A549 (cell line): ENCODE results near the gene PAM16. TPM values are rescaled to one million over a fixed set of nuclear protein-coding genes. Genes with fewer than 3 reads are reported as not detected.
A peak's percentile ranks its signal among the peaks of the same experiment; 100 is the strongest.

Experiments used
- ATAC-seq, 2 experiments: fragments of 200-7000 bp in 1 of 2; fragments of >200 bp in 1 of 2; cut with Nextera tagmentation in 1 of 2; cut with Tn5 transposase in 1 of 2; 3 replicates each; pipeline versions ENCODE4 v1.8.0 to v1.9.1; 2018 to 2020; ENCODE audit warnings: mild to moderate bottlenecking in 1 of 2, moderate library complexity in 1 of 2
- CTCF ChIA-PET: fragments of 300-600 bp; sonication (Branson Sonifier 250); formaldehyde crosslinking; extraction: SDS; loops from one replicate; lab custom pipeline; 2021; ENCODE audit warnings: antibody characterized with exemption, inconsistent platforms; lab: Yijun Ruan, JAX
- POLR2A ChIA-PET: fragments of 350-600 bp; formaldehyde crosslinking; extraction: SDS; loops from one replicate; lab custom pipeline; 2021; ENCODE audit warnings: antibody characterized with exemption, inconsistent platforms; lab: Yijun Ruan, JAX
- DNase-seq, 2 experiments: peaks; one replicate each; pipeline versions ENCODE4 v3.0.0 to v3.0.0-alpha.2; 2011 to 2016; ENCODE audit warnings: low read depth in 1 of 2, low spot score in 1 of 2
- FAIRE-seq: peaks from 2 replicates; lab custom pipeline; 2011; peaks lifted over from hg19 to GRCh38; lab: Jason Lieb, UNC
- H3K27ac ChIP-seq, 2 experiments: fragments of >200 bp; sonication (Bioruptor Twin); formaldehyde crosslinking; 3 replicates each; pipeline ENCODE4 v1.5.1; 2016 to 2017
- H3K4me1 ChIP-seq: fragments of >200 bp; sonication (Bioruptor Twin); formaldehyde crosslinking; 3 replicates; pipeline ENCODE4 v1.6.1; 2016
- H3K4me2 ChIP-seq: fragments of >200 bp; sonication (Bioruptor Twin); formaldehyde crosslinking; 3 replicates; pipeline ENCODE4 v1.6.1; 2016
- H3K4me3 ChIP-seq: fragments of >200 bp; sonication (Bioruptor Twin); formaldehyde crosslinking; 3 replicates; pipeline ENCODE4 v1.5.1; 2016
- H3K9me3 ChIP-seq: fragments of >200 bp; sonication (Bioruptor Twin); formaldehyde crosslinking; 3 replicates; pipeline ENCODE4 v1.6.1; 2016
- BHLHE40 ChIP-seq: IDR thresholded peaks from 2 replicates; pipeline ENCODE4 v1.6.1; 2012; ENCODE audit warnings: low read depth, low read length, inconsistent platforms
- CBX2 ChIP-seq: fragments of 200-600 bp; sonication (generic); IDR thresholded peaks from 2 replicates; pipeline ENCODE4 v1.6.1; 2016; ENCODE audit warnings: low read depth, mild to moderate bottlenecking, borderline replicate concordance
- CEBPB ChIP-seq, 2 experiments: fragments of >200 bp in 1 of 2; sonication (Bioruptor Twin) in 1 of 2; formaldehyde crosslinking in 1 of 2; IDR thresholded peaks; 2 replicates each; pipeline ENCODE4 v1.6.1; 2012 to 2016
- CHD4 ChIP-seq: fragments of 200-600 bp; sonication (generic); IDR thresholded peaks from 2 replicates; pipeline ENCODE4 v1.6.1; 2016; ENCODE audit warnings: antibody characterized with exemption, mild to moderate bottlenecking, borderline replicate concordance
- EHMT2 ChIP-seq: fragments of 200-600 bp; sonication (generic); IDR thresholded peaks from 2 replicates; pipeline ENCODE4 v1.6.1; 2016; ENCODE audit warnings: antibody characterized with exemption, low read depth, mild to moderate bottlenecking, moderate library complexity
- EP300 ChIP-seq, 2 experiments: fragments of >200 bp; sonication (Bioruptor Twin); formaldehyde crosslinking; IDR thresholded peaks; 2 replicates in 1 of 2; 3 replicates in 1 of 2; pipeline ENCODE4 v1.6.1; 2016 to 2017
- FOSL2 ChIP-seq, 2 experiments: fragments of 450-650 bp in 1 of 2; fragments of >200 bp in 1 of 2; sonication (Bioruptor Twin) in 1 of 2; formaldehyde crosslinking; IDR thresholded peaks; 2 replicates each; pipeline versions ENCODE4 v1.5.0 to v1.6.1; 2016 to 2020; ENCODE audit warnings: mild to moderate bottlenecking in 1 of 2, moderate library complexity in 1 of 2
- FOXS1 ChIP-seq: fragments of 250-450 bp; sonication (Bioruptor Pico); IDR thresholded peaks from 2 replicates; pipeline ENCODE4 v1.5.0; 2020; ENCODE audit warnings: mild to moderate bottlenecking, moderate library complexity
- HOXB13 ChIP-seq: fragments of 250-450 bp; sonication (Bioruptor Pico); IDR thresholded peaks from 2 replicates; pipeline ENCODE4 v1.5.0; 2020; ENCODE audit warnings: low read depth, mild to moderate bottlenecking, moderate library complexity
- JUN ChIP-seq, 2 experiments: fragments of >200 bp; sonication (Bioruptor Twin); formaldehyde crosslinking; IDR thresholded peaks; 2 replicates in 1 of 2; 3 replicates in 1 of 2; pipeline ENCODE4 v1.6.1; 2016 to 2017
- JUNB ChIP-seq: fragments of >200 bp; sonication (Bioruptor Twin); formaldehyde crosslinking; IDR thresholded peaks from 2 replicates; pipeline ENCODE4 v1.6.1; 2016
- NR3C1 ChIP-seq: fragments of >200 bp; sonication (Bioruptor Twin); formaldehyde crosslinking; IDR thresholded peaks from 3 replicates; pipeline ENCODE4 v1.6.1; 2017
- POLR2A ChIP-seq: IDR thresholded peaks from 2 replicates; pipeline ENCODE4 v1.6.1; 2012; ENCODE audit warnings: mild to moderate bottlenecking, low read length
- POLR2AphosphoS2 ChIP-seq: conservative IDR thresholded peaks from 2 replicates; pipeline ENCODE4 v1.6.1; 2012; ENCODE audit warnings: low read length, improper control_type of control experiment, inconsistent platforms
- RAD21 ChIP-seq, 2 experiments: fragments of >200 bp in 1 of 2; sonication (Bioruptor Twin) in 1 of 2; formaldehyde crosslinking in 1 of 2; IDR thresholded peaks in 1 of 2; conservative IDR thresholded peaks in 1 of 2; 2 replicates in 1 of 2; 3 replicates in 1 of 2; pipeline ENCODE4 v1.6.1; 2012 to 2018; ENCODE audit warnings: inconsistent platforms in 1 of 2
- RCOR1 ChIP-seq: fragments of 150-350 bp; IDR thresholded peaks from 2 replicates; pipeline ENCODE4 v1.6.1; 2014; ENCODE audit warnings: antibody characterized with exemption, low read length, low read depth
- ZC3H11A ChIP-seq: fragments of 450-650 bp; IDR thresholded peaks from 2 replicates; pipeline ENCODE4 v1.6.1; 2014; ENCODE audit warnings: antibody characterized with exemption, mild to moderate bottlenecking
- WGBS: methylation state at CpG from one replicate; pipeline ENCODE4 v1.1.6; 2017; ENCODE audit errors: missing lambda C conversion rate; 5-methylcytosine and 5-hydroxymethylcytosine counted together
- polyA plus RNA-seq, 4 experiments: library from polyadenylated mRNA; depleted of rRNA in 3 of 4; stranded (reverse); fragments of >200 nt; fragmentation: RNase III in 1 of 4; extraction: RNeasy Plus Mini Kit Qiagen cat#74134 plus additional on column Dnase treatment in 1 of 4; gene quantifications; 2 replicates in 3 of 4; 3 replicates in 1 of 4; pipeline ENCODE4 v1.2.3, GENCODE V29; 2011 to 2017
- TF ChIP-seq, protein P1 (sequence below): IDR thresholded peaks from 2 replicates; pipeline ENCODE4 v1.6.1; 2012

PAM16 gene
- polyA plus RNA-seq, 2 of the 4 experiments (the other 2 are of a cell fraction) = 55.1 to 59.1 TPM

DNA sequence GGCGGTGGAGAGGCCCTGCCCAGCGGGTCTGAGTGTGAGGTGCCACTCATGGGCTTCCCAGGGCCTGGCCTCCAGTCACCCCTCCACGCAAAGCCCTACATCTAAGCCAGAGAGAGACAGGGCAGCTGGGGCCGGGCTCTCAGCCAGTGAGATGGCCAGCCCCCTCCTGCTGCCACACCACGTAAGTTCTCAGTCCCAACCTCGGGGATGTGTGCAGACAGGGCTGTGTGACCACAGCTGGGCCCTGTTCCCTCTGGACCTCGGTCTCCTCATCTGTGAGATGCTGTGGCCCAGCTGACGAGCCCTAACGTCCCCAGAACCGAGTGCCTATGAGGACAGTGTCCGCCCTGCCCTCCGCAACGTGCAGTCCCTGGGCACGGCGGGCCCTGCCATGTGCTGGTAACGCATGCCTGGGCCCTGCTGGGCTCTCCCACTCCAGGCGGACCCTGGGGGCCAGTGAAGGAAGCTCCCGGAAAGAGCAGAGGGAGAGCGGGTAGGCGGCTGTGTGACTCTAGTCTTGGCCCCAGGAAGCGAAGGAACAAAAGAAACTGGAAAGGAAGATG lies 31.8 kb upstream of the PAM16 start (continued):
- no peak for TF ChIP-seq BHLHE40
- TF ChIP-seq ZC3H11A = no peak
- no peak for TF ChIP-seq HOXB13 (CRISPR knock-in tag)
- TF ChIP-seq RAD21 (conservative IDR thresholded peaks at IDR 0.05 in 1 of 2, IDR thresholded peaks at IDR 0.05 in 1 of 2) = no peak

DNA sequence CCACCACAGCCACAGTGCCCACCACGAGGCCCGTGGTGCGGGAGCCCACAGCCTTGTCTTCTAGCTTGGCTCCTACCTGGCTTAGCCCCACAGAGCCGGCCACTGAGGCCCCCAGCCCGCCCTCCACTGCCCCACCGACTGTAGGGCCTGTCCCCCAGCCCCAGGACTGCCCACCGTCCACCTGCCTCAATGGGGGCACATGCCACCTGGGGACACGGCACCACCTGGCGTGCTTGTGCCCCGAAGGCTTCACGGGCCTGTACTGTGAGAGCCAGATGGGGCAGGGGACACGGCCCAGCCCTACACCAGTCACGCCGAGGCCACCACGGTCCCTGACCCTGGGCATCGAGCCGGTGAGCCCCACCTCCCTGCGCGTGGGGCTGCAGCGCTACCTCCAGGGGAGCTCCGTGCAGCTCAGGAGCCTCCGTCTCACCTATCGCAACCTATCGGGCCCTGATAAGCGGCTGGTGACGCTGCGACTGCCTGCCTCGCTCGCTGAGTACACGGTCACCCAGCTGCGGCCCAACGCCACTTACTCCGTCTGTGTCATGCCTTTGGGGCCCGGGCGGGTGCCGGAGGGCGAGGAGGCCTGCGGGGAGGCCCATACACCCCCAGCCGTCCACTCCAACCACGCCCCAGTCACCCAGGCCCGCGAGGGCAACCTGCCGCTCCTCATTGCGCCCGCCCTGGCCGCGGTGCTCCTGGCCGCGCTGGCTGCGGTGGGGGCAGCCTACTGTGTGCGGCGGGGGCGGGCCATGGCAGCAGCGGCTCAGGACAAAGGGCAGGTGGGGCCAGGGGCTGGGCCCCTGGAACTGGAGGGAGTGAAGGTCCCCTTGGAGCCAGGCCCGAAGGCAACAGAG lies 31.0 kb upstream of the PAM16 start:
- Histone ChIP-seq H3K4me2 (no peak overlapping the region), H3K27ac (no peak overlapping the region), H3K9me3 (no peaks in the 10 kb centered on the region), H3K4me1 (peaks cover 23% of the 10 kb centered on the region), H3K4me3 (no peak overlapping the region)
- FAIRE-seq (no peak), ATAC-seq (no peak), DNase-seq (no peak)
- CTCF ChIA-PET = interaction anchor here (0.8 to 25.9 kb wide), 6 partner anchors 9 to 92 kb away, joined by 3 to 638 read pairs (median 3); no protein-coding TSS in a partner anchor
- POLR2A ChIA-PET = no interaction called here
- TF ChIP-seq JUN (IDR thresholded peaks at IDR 0.05) = no peak
- no peak for TF ChIP-seq CBX2
- no peak for TF ChIP-seq CEBPB (IDR thresholded peaks at IDR 0.05)
- TF ChIP-seq EP300 (IDR thresholded peaks at IDR 0.05) = no peak
- no peak for TF ChIP-seq EHMT2
- TF ChIP-seq CHD4 = no peak
- TF ChIP-seq POLR2A = no peak
- no peak for TF ChIP-seq BHLHE40
- no peak for TF ChIP-seq FOSL2 (IDR thresholded peaks at IDR 0.05)
- TF ChIP-seq FOSL2 (CRISPR knock-in tag; IDR thresholded peaks at IDR 0.05) = no peak
- TF ChIP-seq POLR2AphosphoS2 = no peak
- no peak for TF ChIP-seq NR3C1
- WGBS = 95% methylated on average over 23 of the region's 55 CpGs

DNA sequence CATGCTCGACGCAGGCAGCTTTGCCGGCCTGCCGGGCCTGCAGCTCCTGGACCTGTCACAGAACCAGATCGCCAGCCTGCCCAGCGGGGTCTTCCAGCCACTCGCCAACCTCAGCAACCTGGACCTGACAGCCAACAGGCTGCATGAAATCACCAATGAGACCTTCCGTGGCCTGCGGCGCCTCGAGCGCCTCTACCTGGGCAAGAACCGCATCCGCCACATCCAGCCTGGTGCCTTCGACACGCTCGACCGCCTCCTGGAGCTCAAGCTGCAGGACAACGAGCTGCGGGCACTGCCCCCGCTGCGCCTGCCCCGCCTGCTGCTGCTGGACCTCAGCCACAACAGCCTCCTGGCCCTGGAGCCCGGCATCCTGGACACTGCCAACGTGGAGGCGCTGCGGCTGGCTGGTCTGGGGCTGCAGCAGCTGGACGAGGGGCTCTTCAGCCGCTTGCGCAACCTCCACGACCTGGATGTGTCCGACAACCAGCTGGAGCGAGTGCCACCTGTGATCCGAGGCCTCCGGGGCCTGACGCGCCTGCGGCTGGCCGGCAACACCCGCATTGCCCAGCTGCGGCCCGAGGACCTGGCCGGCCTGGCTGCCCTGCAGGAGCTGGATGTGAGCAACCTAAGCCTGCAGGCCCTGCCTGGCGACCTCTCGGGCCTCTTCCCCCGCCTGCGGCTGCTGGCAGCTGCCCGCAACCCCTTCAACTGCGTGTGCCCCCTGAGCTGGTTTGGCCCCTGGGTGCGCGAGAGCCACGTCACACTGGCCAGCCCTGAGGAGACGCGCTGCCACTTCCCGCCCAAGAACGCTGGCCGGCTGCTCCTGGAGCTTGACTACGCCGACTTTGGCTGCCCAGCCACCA lies 30.2 kb upstream of the PAM16 start:
- no peak overlapping the region for H3K4me3 ChIP-seq
- H3K9me3 ChIP-seq = no peaks in the 10 kb centered on the region
- POLR2A ChIA-PET = no interaction called here
- CTCF ChIA-PET = interaction anchor here (0.8 to 25.9 kb wide), 5 partner anchors 10 to 91 kb away, joined by 3 to 638 read pairs (median 3); no protein-coding TSS in a partner anchor
- TF ChIP-seq RCOR1 = no peak
- TF ChIP-seq CEBPB (IDR thresholded peaks at IDR 0.05) = peak in 1 of 2 experiments; percentile 52; a peak in 1 of 4 replicates
- no peak for TF ChIP-seq FOXS1
- no peak for TF ChIP-seq RAD21 (conservative IDR thresholded peaks at IDR 0.05 in 1 of 2, IDR thresholded peaks at IDR 0.05 in 1 of 2)
- no peak for TF ChIP-seq JUN (IDR thresholded peaks at IDR 0.05)
- TF ChIP-seq, protein P1, sequence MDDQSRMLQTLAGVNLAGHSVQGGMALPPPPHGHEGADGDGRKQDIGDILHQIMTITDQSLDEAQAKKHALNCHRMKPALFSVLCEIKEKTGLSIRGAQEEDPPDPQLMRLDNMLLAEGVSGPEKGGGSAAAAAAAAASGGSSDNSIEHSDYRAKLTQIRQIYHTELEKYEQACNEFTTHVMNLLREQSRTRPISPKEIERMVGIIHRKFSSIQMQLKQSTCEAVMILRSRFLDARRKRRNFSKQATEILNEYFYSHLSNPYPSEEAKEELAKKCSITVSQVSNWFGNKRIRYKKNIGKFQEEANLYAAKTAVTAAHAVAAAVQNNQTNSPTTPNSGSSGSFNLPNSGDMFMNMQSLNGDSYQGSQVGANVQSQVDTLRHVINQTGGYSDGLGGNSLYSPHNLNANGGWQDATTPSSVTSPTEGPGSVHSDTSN = no peak
- no peak for TF ChIP-seq JUNB
- H3K4me1 ChIP-seq = peaks cover 28% of the 10 kb centered on the region
- WGBS = 98% methylated on average over 24 of the region's 59 CpGs
- no peak for DNase-seq
- ATAC-seq = no peak
- H3K4me2 ChIP-seq = no peak overlapping the region
- FAIRE-seq = no peak
- no peak overlapping the region for H3K27ac ChIP-seq
